SK-N-SH (cell line): ENCODE measurements around the gene CRP. TPM values are rescaled to one million over a fixed set of nuclear protein-coding genes. Genes with fewer than 3 reads are reported as not detected.

Experiments
- CTCF ChIA-PET: fragments of 300-600, 350-600 bp; formaldehyde crosslinking; extraction: SDS; loops from one replicate; lab custom pipeline; 2021; lab: Yijun Ruan, JAX
- POLR2A ChIA-PET: fragments of 350-600 bp; sonication (Branson Sonifier 250); formaldehyde crosslinking; extraction: SDS; loops from one replicate; lab custom pipeline; 2020; ENCODE audit warnings: antibody characterized with exemption, inconsistent platforms; lab: Yijun Ruan, JAX
- DNase-seq: peaks from one replicate; pipeline ENCODE4 v3.0.0; 2012
- H2AFZ ChIP-seq: fragments of 200-600 bp; sonication (generic); 2 replicates; pipeline ENCODE4 v1.8.1; 2016; ENCODE audit warnings: antibody characterized with exemption, mild to moderate bottlenecking, low read depth
- H3F3A ChIP-seq: fragments of 200-600 bp; sonication (generic); replicated peaks from 2 replicates; pipeline ENCODE3; 2016; ENCODE audit warnings: antibody characterized with exemption, mild to moderate bottlenecking; ENCODE audit not compliant: insufficient read depth
- H3K27ac ChIP-seq, 2 experiments: fragments of 200-500 bp in 1 of 2; fragments of 200-600 bp in 1 of 2; sonication (Bioruptor generic) in 1 of 2; sonication (generic), shearing (Covaris generic) in 1 of 2; 2 replicates each; pipeline versions ENCODE4 v1.5.1 to v1.6.1; 2014 to 2016; ENCODE audit warnings: low read depth in 2 of 2, inconsistent platforms in 1 of 2, low read length in 1 of 2, mild to moderate bottlenecking in 1 of 2, mixed read lengths in 1 of 2
- H3K27me3 ChIP-seq: fragments of 200-600 bp; sonication (generic), shearing (Covaris generic); 2 replicates; pipeline ENCODE4 v1.6.1; 2016; ENCODE audit warnings: mixed run types; ENCODE audit not compliant: insufficient read depth
- H3K36me3 ChIP-seq, 2 experiments: fragments of 200-500 bp in 1 of 2; fragments of 200-600 bp in 1 of 2; sonication (Bioruptor generic) in 1 of 2; sonication (generic) in 1 of 2; replicated peaks in 1 of 2; 2 replicates each; pipeline versions ENCODE3 to v1.5.1; 2014 to 2016; ENCODE audit warnings: low read length in 1 of 2, mild to moderate bottlenecking in 1 of 2; ENCODE audit not compliant: insufficient read depth in 2 of 2, control insufficient read depth in 1 of 2
- H3K4me1 ChIP-seq, 2 experiments: fragments of 200-500 bp in 1 of 2; fragments of 200-600 bp in 1 of 2; sonication (Bioruptor generic) in 1 of 2; sonication (generic), shearing (Covaris generic) in 1 of 2; 2 replicates each; pipeline versions ENCODE4 v1.5.1 to v1.6.1; 2014 to 2016; ENCODE audit warnings: low read depth in 1 of 2, low read length in 1 of 2, mixed run types in 1 of 2; ENCODE audit not compliant: insufficient read depth in 2 of 2, control insufficient read depth in 1 of 2
- H3K4me2 ChIP-seq: fragments of 200-600 bp; sonication (generic), shearing (Covaris generic); 2 replicates; pipeline ENCODE4 v1.6.1; 2017; ENCODE audit warnings: mixed run types
- H3K4me3 ChIP-seq, 2 experiments: fragments of 200-500 bp in 1 of 2; fragments of 200-600 bp in 1 of 2; sonication (Bioruptor generic) in 1 of 2; sonication (generic), shearing (Covaris generic) in 1 of 2; 2 replicates each; pipeline versions ENCODE4 v1.5.1 to v1.8.1; 2014 to 2016; ENCODE audit warnings: low read depth in 2 of 2, inconsistent platforms in 1 of 2, low read length in 1 of 2, mild to moderate bottlenecking in 1 of 2, mixed read lengths in 1 of 2, moderate library complexity in 1 of 2
- H3K79me2 ChIP-seq: fragments of 200-600 bp; sonication (generic); 2 replicates; pipeline ENCODE4 v1.8.1; 2017; ENCODE audit warnings: mild to moderate bottlenecking; ENCODE audit not compliant: insufficient read depth
- H3K9ac ChIP-seq: fragments of 200-600 bp; sonication (generic); 2 replicates; pipeline ENCODE4 v1.6.1; 2017; ENCODE audit warnings: mixed run types
- H3K9me2 ChIP-seq: fragments of 200-600 bp; sonication (generic); 2 replicates; pipeline ENCODE4 v1.6.1; 2017; ENCODE audit warnings: mixed run types
- H3K9me3 ChIP-seq: fragments of 200-600 bp; sonication (generic); 2 replicates; pipeline ENCODE4 v1.6.1; 2017; ENCODE audit warnings: mixed run types, mild to moderate bottlenecking, moderate library complexity
- H4K20me1 ChIP-seq: fragments of 200-600 bp; sonication (generic); 2 replicates; pipeline ENCODE4 v1.6.1; 2017; ENCODE audit warnings: mild to moderate bottlenecking, mixed run types; ENCODE audit not compliant: insufficient read depth
- EP300 ChIP-seq, 2 experiments: IDR thresholded peaks; 2 replicates each; pipeline versions ENCODE4 v1.4.0 to v1.6.1; 2012; ENCODE audit warnings: borderline replicate concordance in 1 of 2, low read depth in 1 of 2, low read length in 1 of 2
- FOXM1 ChIP-seq: IDR thresholded peaks from 2 replicates; pipeline ENCODE4 v1.4.0; 2012; ENCODE audit warnings: low read depth, mild to moderate bottlenecking
- GABPA ChIP-seq: IDR thresholded peaks from 2 replicates; pipeline ENCODE4 v1.4.0; 2012; ENCODE audit warnings: low read depth, mild to moderate bottlenecking
- JUND ChIP-seq: IDR thresholded peaks from 2 replicates; pipeline ENCODE4 v1.4.0; 2012
- MXI1 ChIP-seq: IDR thresholded peaks from 2 replicates; pipeline ENCODE4 v1.6.1; 2012; ENCODE audit warnings: mild to moderate bottlenecking, low read depth, low read length, improper control_type of control experiment
- NFIC ChIP-seq: IDR thresholded peaks from 2 replicates; pipeline ENCODE4 v1.4.0; 2012; ENCODE audit warnings: borderline replicate concordance
- SIN3A ChIP-seq: IDR thresholded peaks from 2 replicates; pipeline ENCODE4 v1.6.1; 2012; ENCODE audit warnings: low read depth, mild to moderate bottlenecking, low read length, moderate library complexity, borderline replicate concordance
- SMC3 ChIP-seq: IDR thresholded peaks from 2 replicates; pipeline ENCODE4 v1.6.1; 2012; ENCODE audit warnings: low read depth, low read length, improper control_type of control experiment
- TEAD4 ChIP-seq: IDR thresholded peaks from 2 replicates; pipeline ENCODE4 v1.4.0; 2012; ENCODE audit warnings: mild to moderate bottlenecking, borderline replicate concordance; ENCODE audit not compliant: insufficient read depth
- WGBS: methylation state at CpG from one replicate; pipeline ENCODE4 v1.1.6; 2017; ENCODE audit warnings: low lambda C conversion rate; 5-methylcytosine and 5-hydroxymethylcytosine counted together
- polyA plus RNA-seq, 3 experiments: library from polyadenylated mRNA; depleted of rRNA; stranded (reverse); fragments of >200 nt; gene quantifications; 2 replicates each; pipeline ENCODE4 v1.2.3, GENCODE V29; 2012
- TF ChIP-seq, protein P1 (sequence below): IDR thresholded peaks from 2 replicates; pipeline ENCODE4; 2012
- TF ChIP-seq, protein P2 (sequence below): fragments of 150-350 bp; IDR thresholded peaks from 2 replicates; pipeline ENCODE4 v1.6.1; 2017; ENCODE audit warnings: antibody characterized with exemption, low read length, low read depth, borderline replicate concordance
- TF ChIP-seq, protein P3 (sequence below): fragments of 150-350 bp; IDR thresholded peaks from 2 replicates; pipeline ENCODE4 v1.6.1; 2016; ENCODE audit warnings: mild to moderate bottlenecking, low read depth, low read length
- TF ChIP-seq, protein P4 (sequence below): IDR thresholded peaks from 2 replicates; pipeline ENCODE4 v1.4.0; 2012; ENCODE audit warnings: low read depth

CRP gene
- polyA plus RNA-seq, 1 of the 3 experiments (the other 2 are of a cell fraction): not detected

DNA sequence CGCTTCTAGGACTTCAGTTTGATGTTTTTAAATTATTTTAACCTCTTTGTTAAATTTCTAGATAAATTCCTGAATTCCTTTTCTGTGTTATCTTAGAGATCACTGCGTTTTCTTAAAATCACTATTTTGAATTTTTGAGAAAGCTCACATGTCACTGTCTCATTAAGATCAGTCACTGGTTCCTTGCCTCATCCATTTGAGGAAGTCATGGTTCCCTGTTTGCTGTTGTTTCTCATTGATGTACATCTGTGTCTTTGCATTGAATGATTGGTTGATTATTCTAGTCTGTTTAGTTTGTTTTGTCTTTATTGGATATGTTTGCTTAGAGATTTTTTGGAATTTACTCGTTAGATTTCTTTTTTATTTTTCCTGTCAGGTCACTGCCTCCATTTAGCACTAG is 50.1 kb downstream of the CRP start:
- 2% methylated on average over 3 of the region's 3 CpGs for WGBS
- TF ChIP-seq, protein P1, sequence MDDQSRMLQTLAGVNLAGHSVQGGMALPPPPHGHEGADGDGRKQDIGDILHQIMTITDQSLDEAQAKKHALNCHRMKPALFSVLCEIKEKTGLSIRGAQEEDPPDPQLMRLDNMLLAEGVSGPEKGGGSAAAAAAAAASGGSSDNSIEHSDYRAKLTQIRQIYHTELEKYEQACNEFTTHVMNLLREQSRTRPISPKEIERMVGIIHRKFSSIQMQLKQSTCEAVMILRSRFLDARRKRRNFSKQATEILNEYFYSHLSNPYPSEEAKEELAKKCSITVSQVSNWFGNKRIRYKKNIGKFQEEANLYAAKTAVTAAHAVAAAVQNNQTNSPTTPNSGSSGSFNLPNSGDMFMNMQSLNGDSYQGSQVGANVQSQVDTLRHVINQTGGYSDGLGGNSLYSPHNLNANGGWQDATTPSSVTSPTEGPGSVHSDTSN: no peak
- no peak for TF ChIP-seq SMC3
- no peak for TF ChIP-seq NFIC
- TF ChIP-seq TEAD4: no peak
- TF ChIP-seq, protein P2, sequence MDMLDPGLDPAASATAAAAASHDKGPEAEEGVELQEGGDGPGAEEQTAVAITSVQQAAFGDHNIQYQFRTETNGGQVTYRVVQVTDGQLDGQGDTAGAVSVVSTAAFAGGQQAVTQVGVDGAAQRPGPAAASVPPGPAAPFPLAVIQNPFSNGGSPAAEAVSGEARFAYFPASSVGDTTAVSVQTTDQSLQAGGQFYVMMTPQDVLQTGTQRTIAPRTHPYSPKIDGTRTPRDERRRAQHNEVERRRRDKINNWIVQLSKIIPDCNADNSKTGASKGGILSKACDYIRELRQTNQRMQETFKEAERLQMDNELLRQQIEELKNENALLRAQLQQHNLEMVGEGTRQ: no peak
- TF ChIP-seq, protein P3, sequence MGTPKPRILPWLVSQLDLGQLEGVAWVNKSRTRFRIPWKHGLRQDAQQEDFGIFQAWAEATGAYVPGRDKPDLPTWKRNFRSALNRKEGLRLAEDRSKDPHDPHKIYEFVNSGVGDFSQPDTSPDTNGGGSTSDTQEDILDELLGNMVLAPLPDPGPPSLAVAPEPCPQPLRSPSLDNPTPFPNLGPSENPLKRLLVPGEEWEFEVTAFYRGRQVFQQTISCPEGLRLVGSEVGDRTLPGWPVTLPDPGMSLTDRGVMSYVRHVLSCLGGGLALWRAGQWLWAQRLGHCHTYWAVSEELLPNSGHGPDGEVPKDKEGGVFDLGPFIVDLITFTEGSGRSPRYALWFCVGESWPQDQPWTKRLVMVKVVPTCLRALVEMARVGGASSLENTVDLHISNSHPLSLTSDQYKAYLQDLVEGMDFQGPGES: no peak
- no peak for TF ChIP-seq MXI1
- no peak for TF ChIP-seq JUND
- no peak for TF ChIP-seq GABPA
- Histone ChIP-seq H3K4me3 (no peak overlapping the region), H3F3A (no peaks in the 10 kb centered on the region), H3K27ac (no peak overlapping the region), H4K20me1 (no peaks in the 10 kb centered on the region), H3K36me3 (no peaks in the 10 kb centered on the region), H3K4me1 (no peaks in the 10 kb centered on the region), H3K79me2 (no peaks in the 10 kb centered on the region), H3K9me3 (no peaks in the 10 kb centered on the region), H3K9ac (no peak overlapping the region), H3K4me2 (no peak overlapping the region), H2AFZ (no peak overlapping the region), H3K9me2 (no peaks in the 10 kb centered on the region), H3K27me3 (peaks cover 6% of the 10 kb centered on the region; the same call in 1 of the 2 replicates)
- DNase-seq: no peak
- CTCF ChIA-PET: no interaction called here
- POLR2A ChIA-PET: no interaction called here

DNA sequence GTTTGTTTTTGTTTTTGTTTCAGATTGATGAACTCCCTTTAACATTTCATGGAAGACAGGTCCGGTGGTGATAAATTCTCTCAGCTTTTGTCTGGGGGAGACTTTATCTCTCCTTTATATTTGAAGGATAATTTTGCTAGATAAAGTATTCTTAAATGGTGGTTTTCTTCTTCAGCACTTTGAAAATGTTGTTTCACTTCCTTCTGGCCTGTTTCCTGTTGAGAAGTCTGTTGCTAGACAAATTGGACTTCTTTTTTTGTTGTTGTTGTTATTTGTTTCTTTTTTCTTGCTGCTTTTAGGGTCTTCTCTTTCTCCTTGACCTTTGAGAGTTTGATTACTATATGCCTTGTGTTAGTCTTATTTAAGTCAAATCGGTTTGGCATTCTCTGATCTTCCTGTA is 50.8 kb downstream of the CRP start:
- WGBS: 1% methylated on average over 2 of the region's 2 CpGs
- Histone ChIP-seq H3K4me1 (no peaks in the 10 kb centered on the region), H3K27ac (no peak overlapping the region), H3F3A (no peaks in the 10 kb centered on the region), H3K9me2 (no peaks in the 10 kb centered on the region), H3K79me2 (no peaks in the 10 kb centered on the region), H3K36me3 (no peaks in the 10 kb centered on the region), H3K9ac (no peak overlapping the region), H3K9me3 (no peaks in the 10 kb centered on the region), H3K4me3 (no peak overlapping the region), H3K27me3 (peaks cover 6% of the 10 kb centered on the region; the same call in 1 of the 2 replicates), H2AFZ (no peak overlapping the region), H4K20me1 (no peaks in the 10 kb centered on the region), H3K4me2 (no peak overlapping the region)
- ChIA-PET POLR2A (no interaction called here), CTCF (no interaction called here)
- TF ChIP-seq FOXM1: no peak
- TF ChIP-seq, protein P3: no peak
- TF ChIP-seq SIN3A: no peak
- TF ChIP-seq, protein P4, sequence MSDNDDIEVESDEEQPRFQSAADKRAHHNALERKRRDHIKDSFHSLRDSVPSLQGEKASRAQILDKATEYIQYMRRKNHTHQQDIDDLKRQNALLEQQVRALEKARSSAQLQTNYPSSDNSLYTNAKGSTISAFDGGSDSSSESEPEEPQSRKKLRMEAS: no peak
- TF ChIP-seq EP300 (IDR thresholded peaks at IDR 0.05; ENCODE audit: borderline replicate concordance in 1 of 2, low read depth in 1 of 2, low read length in 1 of 2): no peak
- DNase-seq: no peak

Other genes starting within 250 kb of the CRP start
- not detected in 2 replicates for gene OR10J5, start 178.6 kb downstream of the CRP start, polyA plus RNA-seq (2012; rRNA removed)
- not detected in 2 replicates for gene APCS, start 126.8 kb downstream of the CRP start, polyA plus RNA-seq (2012; rRNA removed)
- 41.2 and 44.3 TPM in 2 replicates for gene DUSP23, start 66.4 kb upstream of the CRP start, polyA plus RNA-seq (2012; rRNA removed)
- not detected in 2 replicates for gene FCRL6, start 87.8 kb upstream of the CRP start, polyA plus RNA-seq (2012; rRNA removed)
- not detected in 2 replicates for gene SLAMF8, start 112.3 kb upstream of the CRP start, polyA plus RNA-seq (2012; rRNA removed)
- not detected in 2 replicates for gene VSIG8, start 148.1 kb upstream of the CRP start, polyA plus RNA-seq (2012; rRNA removed)
- gene CFAP45, start 185.6 kb upstream of the CRP start, polyA plus RNA-seq (2012; rRNA removed): 0.57 and 0.74 TPM in 2 replicates
- 625 and 646 TPM in 2 replicates for gene TAGLN2, start 210.9 kb upstream of the CRP start, polyA plus RNA-seq (2012; rRNA removed)
- 0.86 and 2.4 TPM in 2 replicates for gene IGSF9, start 231.0 kb upstream of the CRP start, polyA plus RNA-seq (2012; rRNA removed)
- 0.12 and 0.19 TPM in 2 replicates for gene SLAMF9, start 239.6 kb upstream of the CRP start, polyA plus RNA-seq (2012; rRNA removed)